DOHH2 (cell line): ENCODE data around the gene TOGARAM2.

Experiments
- H3F3A ChIP-seq: fragments of 200-600 bp; sonication (generic), shearing (Covaris generic); 2 replicates; pipeline ENCODE4 v1.6.0; 2016; ENCODE audit warnings: antibody characterized with exemption, mild to moderate bottlenecking; ENCODE audit not compliant: control insufficient read depth, insufficient read depth
- H3K27ac ChIP-seq: fragments of 200-600 bp; sonication (generic); 2 replicates; pipeline ENCODE4 v1.5.1; 2014; ENCODE audit warnings: low read depth, mild to moderate bottlenecking, low read length, moderate library complexity
- H3K27me3 ChIP-seq: fragments of 200-600 bp; sonication (generic); 2 replicates; pipeline ENCODE4 v1.6.1; 2014; ENCODE audit warnings: mild to moderate bottlenecking, low read length, mixed read lengths; ENCODE audit not compliant: control insufficient read depth
- H3K36me3 ChIP-seq: fragments of 200-600 bp; sonication (generic); 2 replicates; pipeline ENCODE4 v1.6.1; 2014; ENCODE audit warnings: mild to moderate bottlenecking, low read length, moderate library complexity, mixed read lengths; ENCODE audit not compliant: control insufficient read depth
- H3K4me1 ChIP-seq: fragments of 200-600 bp; sonication (generic); 2 replicates; pipeline ENCODE4 v1.6.1; 2014; ENCODE audit warnings: mild to moderate bottlenecking, low read length, mixed read lengths; ENCODE audit not compliant: control insufficient read depth
- H3K4me2 ChIP-seq: fragments of 200-600 bp; sonication (generic); 2 replicates; pipeline ENCODE4 v1.6.0; 2014; ENCODE audit warnings: mild to moderate bottlenecking, low read length, moderate library complexity
- H3K4me3 ChIP-seq: fragments of 200-600 bp; sonication (generic); 2 replicates; pipeline ENCODE4 v1.5.1; 2014; ENCODE audit warnings: mild to moderate bottlenecking, low read length, mixed read lengths
- H3K79me2 ChIP-seq: fragments of 200-600 bp; sonication (generic); 2 replicates; pipeline ENCODE4 v1.6.1; 2014; ENCODE audit warnings: mild to moderate bottlenecking, low read length, mixed read lengths; ENCODE audit not compliant: control insufficient read depth
- H3K9me2 ChIP-seq: fragments of 200-600 bp; sonication (generic); replicated peaks from 2 replicates; pipeline ENCODE4 v1.6.1; 2014; ENCODE audit warnings: mild to moderate bottlenecking, low read length, mixed read lengths; ENCODE audit not compliant: control insufficient read depth
- H3K9me3 ChIP-seq: fragments of 200-600 bp; sonication (generic); 2 replicates; pipeline ENCODE4 v1.6.1; 2014; ENCODE audit warnings: antibody characterized with exemption, low read length, mixed read lengths; ENCODE audit not compliant: control insufficient read depth, insufficient read depth
- H4K20me1 ChIP-seq: fragments of 200-600 bp; sonication (generic); 2 replicates; pipeline ENCODE4 v1.6.0; 2014; ENCODE audit warnings: low read depth, mild to moderate bottlenecking, antibody characterized with exemption, low read length, moderate library complexity; ENCODE audit not compliant: control insufficient read depth, insufficient read depth
- EZH2phosphoT487 ChIP-seq: fragments of 200-600 bp; sonication (generic); IDR thresholded peaks from 2 replicates; pipeline ENCODE4 v1.6.1; 2017; ENCODE audit warnings: borderline replicate concordance, mild to moderate bottlenecking, antibody characterized with exemption, low read length, moderate library complexity, mixed read lengths
- TF ChIP-seq, protein P1 (sequence below): fragments of 200-600 bp; sonication (generic); IDR thresholded peaks from one replicate; pipeline ENCODE4 v1.5.1; 2014; ENCODE audit warnings: antibody characterized with exemption, mild to moderate bottlenecking, low read depth, low read length; ENCODE audit not compliant: poor library complexity, severe bottlenecking

TOGARAM2 gene

DNA sequence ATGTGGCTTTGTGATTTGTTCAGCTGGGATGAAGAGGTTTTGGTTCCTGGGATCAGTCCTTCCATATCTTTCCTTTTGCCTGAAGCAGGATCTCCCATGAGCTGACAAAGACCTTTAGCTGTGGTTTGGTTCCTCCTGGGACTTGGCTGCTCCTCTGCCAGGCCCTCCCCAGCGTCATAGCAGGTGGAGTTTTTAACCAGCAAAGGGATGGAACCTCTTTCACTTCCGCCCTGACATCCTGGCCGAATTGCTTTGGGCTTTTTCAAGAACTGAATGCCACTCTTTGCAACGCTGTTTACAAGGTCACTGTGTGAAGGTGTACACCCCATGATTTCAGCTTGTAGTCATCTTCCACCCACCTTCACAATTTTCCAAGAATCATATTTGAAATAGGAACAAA lies 92.8 kb downstream of the TOGARAM2 start:
- no peak for TF ChIP-seq EZH2phosphoT487
- TF ChIP-seq, protein P1, sequence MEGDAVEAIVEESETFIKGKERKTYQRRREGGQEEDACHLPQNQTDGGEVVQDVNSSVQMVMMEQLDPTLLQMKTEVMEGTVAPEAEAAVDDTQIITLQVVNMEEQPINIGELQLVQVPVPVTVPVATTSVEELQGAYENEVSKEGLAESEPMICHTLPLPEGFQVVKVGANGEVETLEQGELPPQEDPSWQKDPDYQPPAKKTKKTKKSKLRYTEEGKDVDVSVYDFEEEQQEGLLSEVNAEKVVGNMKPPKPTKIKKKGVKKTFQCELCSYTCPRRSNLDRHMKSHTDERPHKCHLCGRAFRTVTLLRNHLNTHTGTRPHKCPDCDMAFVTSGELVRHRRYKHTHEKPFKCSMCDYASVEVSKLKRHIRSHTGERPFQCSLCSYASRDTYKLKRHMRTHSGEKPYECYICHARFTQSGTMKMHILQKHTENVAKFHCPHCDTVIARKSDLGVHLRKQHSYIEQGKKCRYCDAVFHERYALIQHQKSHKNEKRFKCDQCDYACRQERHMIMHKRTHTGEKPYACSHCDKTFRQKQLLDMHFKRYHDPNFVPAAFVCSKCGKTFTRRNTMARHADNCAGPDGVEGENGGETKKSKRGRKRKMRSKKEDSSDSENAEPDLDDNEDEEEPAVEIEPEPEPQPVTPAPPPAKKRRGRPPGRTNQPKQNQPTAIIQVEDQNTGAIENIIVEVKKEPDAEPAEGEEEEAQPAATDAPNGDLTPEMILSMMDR, result no peak
- H3K9me2 ChIP-seq, result no peaks in the 10 kb centered on the region
- H3K36me3 ChIP-seq, result no peaks in the 10 kb centered on the region
- H3F3A ChIP-seq, result no peaks in the 10 kb centered on the region
- no peaks in the 10 kb centered on the region for H3K27me3 ChIP-seq
- no peaks in the 10 kb centered on the region for H3K79me2 ChIP-seq
- H3K9me3 ChIP-seq, result no peaks in the 10 kb centered on the region
- H4K20me1 ChIP-seq, result no peaks in the 10 kb centered on the region
- H3K4me3 ChIP-seq, result no peak overlapping the region
- no peak overlapping the region for H3K27ac ChIP-seq
- no peak overlapping the region for H3K4me2 ChIP-seq
- H3K4me1 ChIP-seq, result no peaks in the 10 kb centered on the region

DNA sequence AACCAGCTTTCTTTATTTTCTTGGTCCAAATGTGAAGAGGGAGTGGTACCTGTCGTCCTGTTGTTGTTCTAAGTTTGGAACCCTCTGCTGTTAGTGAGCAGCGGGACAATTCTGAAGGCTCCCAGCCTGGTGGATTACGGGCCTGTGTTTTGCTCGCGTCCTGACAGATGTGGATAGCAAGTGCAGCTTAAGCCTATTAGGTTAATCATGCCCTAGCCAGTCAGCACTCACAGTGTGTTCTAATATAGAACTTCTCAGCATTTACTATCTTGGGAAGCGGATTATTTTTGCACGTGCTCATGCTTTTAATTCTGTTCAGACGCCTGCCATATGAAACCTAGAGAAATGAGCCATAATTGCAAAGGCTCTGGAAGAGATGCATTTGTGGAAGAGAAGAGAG lies 93.3 kb downstream of the TOGARAM2 start, which contains the start of gene PCARE:
PCARE (minus strand) TSS at position 113 of the 400 bp plus-strand sequence. CDS start 262 bp downstream, outside the sequence.
- TF ChIP-seq, protein P1, result no peak
- no peak for TF ChIP-seq EZH2phosphoT487
- Histone ChIP-seq H3K79me2 (no peaks in the 10 kb centered on the region), H3F3A (no peaks in the 10 kb centered on the region), H3K4me2 (no peak within 1 kb of the TSS), H3K36me3 (no peaks in the 10 kb centered on the region), H3K4me1 (no peaks in the 10 kb centered on the region), H3K27ac (no peak within 1 kb of the TSS), H4K20me1 (no peaks in the 10 kb centered on the region), H3K9me2 (no peaks in the 10 kb centered on the region), H3K27me3 (no peaks in the 10 kb centered on the region), H3K4me3 (no peak within 1 kb of the TSS), H3K9me3 (no peaks in the 10 kb centered on the region)

DNA sequence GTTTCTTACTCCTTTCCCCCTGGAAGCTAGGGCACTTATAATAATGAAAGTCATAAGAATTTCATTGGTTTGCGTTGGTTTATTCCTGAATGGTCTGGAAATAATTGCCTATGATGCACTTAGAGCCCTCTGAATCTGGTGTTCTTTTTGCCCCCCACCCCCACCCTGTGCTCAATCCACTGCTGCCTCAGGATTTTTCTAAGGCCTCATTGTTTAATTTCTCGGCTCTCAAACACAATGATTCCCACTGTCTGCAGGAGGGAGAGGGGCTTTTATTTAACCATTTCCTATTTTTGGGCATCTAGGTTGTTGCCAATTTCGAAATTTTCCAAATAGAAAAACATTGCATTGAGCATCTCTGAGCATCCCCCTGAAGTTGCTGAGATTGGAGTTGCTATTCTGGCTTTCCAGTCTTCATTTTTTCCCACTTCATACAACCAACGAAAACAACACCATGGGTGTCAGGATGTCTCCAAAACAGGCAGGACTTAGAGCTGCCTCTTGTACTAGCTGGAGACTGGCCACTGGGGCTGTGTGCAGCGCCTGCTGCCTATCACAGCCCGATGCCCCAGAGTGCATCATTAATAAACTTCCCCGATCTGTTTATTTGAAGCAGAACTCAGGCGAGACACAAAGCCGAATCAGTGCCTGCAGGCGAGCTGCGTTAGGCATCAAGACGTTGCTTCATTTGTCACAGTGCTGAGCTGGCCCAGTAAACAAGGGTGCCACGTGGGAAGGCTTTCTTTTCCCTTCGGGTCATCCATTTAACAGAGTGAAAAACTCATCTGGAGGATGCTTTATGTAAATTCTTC lies 95.0 kb downstream of the TOGARAM2 start:
- H3K4me2 ChIP-seq, result no peak overlapping the region
- H3K27ac ChIP-seq, result no peak overlapping the region
- H3K4me3 ChIP-seq, result no peak overlapping the region
- no peaks in the 10 kb centered on the region for H3K27me3 ChIP-seq
- TF ChIP-seq, protein P1, result no peak
- no peak for TF ChIP-seq EZH2phosphoT487
- no peaks in the 10 kb centered on the region for H3K79me2 ChIP-seq
- H3K36me3 ChIP-seq, result no peaks in the 10 kb centered on the region
- H3F3A ChIP-seq, result no peaks in the 10 kb centered on the region
- H3K9me2 ChIP-seq, result no peaks in the 10 kb centered on the region
- H4K20me1 ChIP-seq, result no peaks in the 10 kb centered on the region
- no peaks in the 10 kb centered on the region for H3K4me1 ChIP-seq
- H3K9me3 ChIP-seq, result peaks cover 7% of the 10 kb centered on the region; the same call in 1 of the 2 replicates
